ENCODE results near the gene MOXD1. TPM values are rescaled to one million over a fixed set of nuclear protein-coding genes. Genes with fewer than 3 reads are reported as not detected.
A peak's percentile ranks its signal among the peaks of the same experiment; 100 is the strongest.

Gene MOXD1
- total RNA-seq, 2 experiments from 2014 or later: not detected

DNA sequence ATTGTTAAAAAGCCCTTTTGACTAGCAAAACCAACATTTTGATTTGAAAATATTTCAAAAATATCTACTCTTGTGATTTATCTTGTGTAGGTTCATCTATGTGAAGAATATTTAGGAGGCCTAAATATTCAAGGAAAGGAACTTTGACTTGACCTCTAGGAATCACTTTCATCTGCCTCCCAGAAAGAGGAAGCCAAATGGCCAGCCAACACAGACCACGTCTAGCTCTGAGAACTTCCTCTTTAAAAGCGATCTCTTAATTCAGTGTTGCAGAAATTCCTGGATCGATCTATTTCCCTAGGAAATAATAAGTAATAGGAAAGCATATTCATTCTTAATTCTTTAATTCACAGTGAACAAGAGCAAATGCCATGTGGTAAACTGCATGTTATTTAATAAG is 9.6 kb upstream of the MOXD1 start:
- ChIA-PET CTCF (no interaction called here), POLR2A (no interaction called here)
- DNase-seq (no peak), ATAC-seq (no peak)
- H3K27me3 Mint-ChIP-seq: peaks cover 28% of the 10 kb centered on the region
- H3K4me1 Mint-ChIP-seq (ENCODE audit: low read depth): no peaks in the 10 kb centered on the region
- TF ChIP-seq, protein P1, sequence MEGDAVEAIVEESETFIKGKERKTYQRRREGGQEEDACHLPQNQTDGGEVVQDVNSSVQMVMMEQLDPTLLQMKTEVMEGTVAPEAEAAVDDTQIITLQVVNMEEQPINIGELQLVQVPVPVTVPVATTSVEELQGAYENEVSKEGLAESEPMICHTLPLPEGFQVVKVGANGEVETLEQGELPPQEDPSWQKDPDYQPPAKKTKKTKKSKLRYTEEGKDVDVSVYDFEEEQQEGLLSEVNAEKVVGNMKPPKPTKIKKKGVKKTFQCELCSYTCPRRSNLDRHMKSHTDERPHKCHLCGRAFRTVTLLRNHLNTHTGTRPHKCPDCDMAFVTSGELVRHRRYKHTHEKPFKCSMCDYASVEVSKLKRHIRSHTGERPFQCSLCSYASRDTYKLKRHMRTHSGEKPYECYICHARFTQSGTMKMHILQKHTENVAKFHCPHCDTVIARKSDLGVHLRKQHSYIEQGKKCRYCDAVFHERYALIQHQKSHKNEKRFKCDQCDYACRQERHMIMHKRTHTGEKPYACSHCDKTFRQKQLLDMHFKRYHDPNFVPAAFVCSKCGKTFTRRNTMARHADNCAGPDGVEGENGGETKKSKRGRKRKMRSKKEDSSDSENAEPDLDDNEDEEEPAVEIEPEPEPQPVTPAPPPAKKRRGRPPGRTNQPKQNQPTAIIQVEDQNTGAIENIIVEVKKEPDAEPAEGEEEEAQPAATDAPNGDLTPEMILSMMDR (IDR thresholded peaks at IDR 0.05): no peak
- H3K9me3 Mint-ChIP-seq: no peaks in the 10 kb centered on the region
- H3K27ac Mint-ChIP-seq: no peak overlapping the region
- H3K36me3 Mint-ChIP-seq (ENCODE audit: low read depth): no peaks in the 10 kb centered on the region
- intact Hi-C loops (cut with micrococcal nuclease): no loop called here
- H3K4me3 Mint-ChIP-seq: no peak overlapping the region

DNA sequence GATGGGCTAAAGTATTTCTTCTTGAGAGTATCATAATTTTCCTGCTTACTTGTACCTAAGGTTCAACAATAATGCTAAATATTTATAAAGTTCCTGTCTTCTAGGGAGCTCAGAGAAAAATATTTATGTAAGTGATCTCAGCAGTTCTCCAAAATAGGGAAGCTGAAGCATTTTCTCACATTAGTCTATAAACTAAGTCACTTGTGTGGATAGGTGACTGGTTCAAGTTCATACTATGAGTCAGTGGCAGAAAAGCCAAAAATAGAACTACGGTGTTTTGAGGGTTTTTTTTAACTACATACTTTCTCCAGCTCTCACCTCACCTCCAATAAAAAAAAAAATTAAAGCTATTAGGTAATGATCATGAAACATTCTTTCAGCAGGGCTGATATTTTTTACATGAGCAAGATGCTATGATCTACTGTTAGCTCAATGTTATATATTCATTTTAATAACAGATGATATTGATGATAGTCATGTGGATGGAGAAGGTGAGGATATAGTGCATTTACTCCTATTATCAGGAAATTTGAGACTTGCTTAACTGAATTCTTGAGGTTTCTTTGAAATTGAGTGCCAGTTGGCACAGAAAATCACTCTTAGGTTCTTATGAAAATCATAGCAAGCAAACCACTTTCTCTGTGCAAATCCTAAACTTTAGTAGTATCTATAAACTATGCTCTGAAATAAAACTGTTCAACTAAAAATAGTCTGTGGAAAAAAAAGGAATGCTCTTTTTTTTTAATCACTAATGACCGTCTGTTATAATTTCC is 4.1 kb upstream of the MOXD1 start:
- CTCF ChIA-PET: interaction anchor here (0.6 to 2.2 kb wide), 3 partner anchors 16 to 1707 kb away, joined by 3 to 12 read pairs (median 3); no protein-coding TSS in a partner anchor
- intact Hi-C loops (cut with micrococcal nuclease): no loop called here
- POLR2A ChIA-PET: no interaction called here

DNA sequence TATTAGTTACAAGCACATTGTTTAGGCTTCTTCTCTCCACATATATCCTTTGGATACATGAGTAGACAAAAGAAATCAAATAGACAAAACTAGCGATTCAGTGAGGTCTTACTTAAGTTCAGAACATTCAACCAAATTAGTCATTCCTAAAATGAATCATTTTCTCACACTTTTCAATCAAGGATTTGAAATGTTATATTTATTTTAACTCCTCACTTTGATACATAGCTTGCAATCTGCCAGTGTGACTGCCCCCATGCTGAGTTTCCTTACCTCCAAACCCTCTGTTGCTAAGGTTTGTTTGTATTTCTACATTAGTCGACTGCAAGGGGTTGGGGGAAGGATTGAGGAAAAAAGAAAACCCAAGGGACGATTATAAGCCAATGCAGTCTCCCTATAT is 3.5 kb upstream of the MOXD1 start:
- ChIA-PET POLR2A (interaction anchor here (0.9 kb wide), 1 partner anchor 79 kb away, joined by 3 read pairs; no protein-coding TSS in a partner anchor), CTCF (interaction anchor here (1.0 to 2.2 kb wide), 2 partner anchors 15 to 125 kb away, joined by 3 to 12 read pairs; no protein-coding TSS in a partner anchor)
- ATAC-seq: peak; percentile 10
- peaks cover 48% of the 10 kb centered on the region for H3K27me3 Mint-ChIP-seq
- no peaks in the 10 kb centered on the region for H3K9me3 Mint-ChIP-seq
- no peak overlapping the region for H3K27ac Mint-ChIP-seq
- no peak overlapping the region for H3K4me3 Mint-ChIP-seq
- intact Hi-C loops (cut with micrococcal nuclease): no loop called here
- H3K4me1 Mint-ChIP-seq (ENCODE audit: low read depth): peaks cover 17% of the 10 kb centered on the region
- TF ChIP-seq, protein P1 (IDR thresholded peaks at IDR 0.05): no peak
- no peak for DNase-seq
- no peaks in the 10 kb centered on the region for H3K36me3 Mint-ChIP-seq (ENCODE audit: low read depth)

More for the DNA sequence above, 4.1 kb upstream of the MOXD1 start:
- peaks cover 17% of the 10 kb centered on the region for H3K4me1 Mint-ChIP-seq (ENCODE audit: low read depth)
- H3K27ac Mint-ChIP-seq: no peak overlapping the region
- H3K9me3 Mint-ChIP-seq: no peaks in the 10 kb centered on the region
- DNase-seq: no peak
- H3K4me3 Mint-ChIP-seq: no peak overlapping the region
- peaks cover 43% of the 10 kb centered on the region for H3K27me3 Mint-ChIP-seq
- TF ChIP-seq, protein P1 (IDR thresholded peaks at IDR 0.05): no peak
- no peak for ATAC-seq
- H3K36me3 Mint-ChIP-seq (ENCODE audit: low read depth): no peaks in the 10 kb centered on the region

DNA sequence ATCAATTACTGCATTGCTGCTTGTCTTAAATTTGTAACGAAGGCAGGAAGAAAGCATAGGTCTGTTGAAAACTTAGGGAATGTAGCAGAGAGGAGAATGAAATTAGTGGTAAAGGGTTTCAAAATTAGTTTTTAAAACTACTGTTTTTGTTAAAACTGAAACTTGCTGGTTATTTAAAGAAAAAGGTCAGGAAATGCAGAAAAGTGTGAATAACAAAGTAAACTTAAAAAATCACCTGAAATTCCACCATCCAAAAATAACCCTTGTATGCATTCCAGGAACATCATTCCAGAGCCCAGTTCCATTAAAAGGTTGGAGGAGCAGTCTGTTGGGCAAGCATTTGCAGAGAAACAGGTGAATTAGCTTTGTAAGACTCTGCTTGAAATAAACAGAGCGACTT is 3.1 kb upstream of the MOXD1 start:
- peaks cover 17% of the 10 kb centered on the region for H3K4me1 Mint-ChIP-seq (ENCODE audit: low read depth)
- no peak for ATAC-seq
- CTCF ChIA-PET: no interaction called here
- H3K36me3 Mint-ChIP-seq (ENCODE audit: low read depth): no peaks in the 10 kb centered on the region
- H3K27me3 Mint-ChIP-seq: peaks cover 50% of the 10 kb centered on the region
- intact Hi-C loops (cut with micrococcal nuclease): no loop called here
- no peak overlapping the region for H3K27ac Mint-ChIP-seq
- DNase-seq: no peak
- TF ChIP-seq, protein P1 (IDR thresholded peaks at IDR 0.05): no peak
- H3K4me3 Mint-ChIP-seq: no peak overlapping the region
- POLR2A ChIA-PET: interaction anchor here (0.9 kb wide), 1 partner anchor 80 kb away, joined by 3 read pairs; no protein-coding TSS in a partner anchor
- H3K9me3 Mint-ChIP-seq: no peaks in the 10 kb centered on the region

DNA sequence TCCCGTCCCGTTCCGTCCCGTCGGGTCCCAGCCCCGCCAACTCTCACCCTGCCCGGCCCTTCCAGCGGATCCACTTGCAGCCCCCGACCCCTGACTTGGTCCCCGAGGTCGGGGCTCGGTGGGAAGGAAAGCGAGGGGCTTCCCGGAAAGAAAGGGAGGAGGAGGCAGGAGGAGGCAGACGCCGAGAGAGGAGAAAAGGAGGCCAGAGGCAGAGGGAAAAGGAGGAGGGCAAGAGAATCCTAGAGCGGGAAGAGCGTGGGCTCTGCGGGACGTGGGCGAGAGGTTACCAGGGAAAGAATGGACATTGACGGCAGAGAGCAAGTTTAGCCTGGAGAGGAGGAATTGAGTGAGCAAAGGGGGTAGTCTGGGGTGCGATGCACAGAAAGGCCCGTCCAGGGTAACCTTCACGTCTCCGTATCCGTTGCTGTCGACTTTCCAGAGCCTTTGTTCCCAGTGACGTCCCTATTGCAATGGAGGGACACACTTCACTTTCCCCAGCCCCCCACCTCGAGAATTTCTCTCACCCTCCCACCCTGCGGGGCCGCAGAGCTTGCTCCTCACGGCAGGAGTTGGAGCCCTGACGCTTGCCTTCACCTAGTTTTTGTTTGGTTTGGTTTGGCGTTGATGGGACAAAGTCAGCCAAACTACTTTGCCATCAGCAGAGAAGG is 477 bp upstream of the MOXD1 start:
- no peak for DNase-seq
- ATAC-seq: no peak
- intact Hi-C loops (cut with micrococcal nuclease): no loop called here
- peak overlapping the region; percentile 32 for H3K4me3 Mint-ChIP-seq
- no peaks in the 10 kb centered on the region for H3K36me3 Mint-ChIP-seq (ENCODE audit: low read depth)
- H3K27me3 Mint-ChIP-seq: peaks cover 56% of the 10 kb centered on the region
- CTCF ChIA-PET: no interaction called here
- TF ChIP-seq, protein P1 (IDR thresholded peaks at IDR 0.05): no peak
- H3K27ac Mint-ChIP-seq: no peak overlapping the region
- POLR2A ChIA-PET: no interaction called here
- peaks cover 17% of the 10 kb centered on the region for H3K4me1 Mint-ChIP-seq (ENCODE audit: low read depth)
- no peaks in the 10 kb centered on the region for H3K9me3 Mint-ChIP-seq
